ENCODE data around the gene SPEN.
"Not testable (repeated sequence)": the region's sequence is repeated elsewhere in the genome, so short reads cannot be mapped to it uniquely, and the experiment has no call there.

SPEN gene, protein sequence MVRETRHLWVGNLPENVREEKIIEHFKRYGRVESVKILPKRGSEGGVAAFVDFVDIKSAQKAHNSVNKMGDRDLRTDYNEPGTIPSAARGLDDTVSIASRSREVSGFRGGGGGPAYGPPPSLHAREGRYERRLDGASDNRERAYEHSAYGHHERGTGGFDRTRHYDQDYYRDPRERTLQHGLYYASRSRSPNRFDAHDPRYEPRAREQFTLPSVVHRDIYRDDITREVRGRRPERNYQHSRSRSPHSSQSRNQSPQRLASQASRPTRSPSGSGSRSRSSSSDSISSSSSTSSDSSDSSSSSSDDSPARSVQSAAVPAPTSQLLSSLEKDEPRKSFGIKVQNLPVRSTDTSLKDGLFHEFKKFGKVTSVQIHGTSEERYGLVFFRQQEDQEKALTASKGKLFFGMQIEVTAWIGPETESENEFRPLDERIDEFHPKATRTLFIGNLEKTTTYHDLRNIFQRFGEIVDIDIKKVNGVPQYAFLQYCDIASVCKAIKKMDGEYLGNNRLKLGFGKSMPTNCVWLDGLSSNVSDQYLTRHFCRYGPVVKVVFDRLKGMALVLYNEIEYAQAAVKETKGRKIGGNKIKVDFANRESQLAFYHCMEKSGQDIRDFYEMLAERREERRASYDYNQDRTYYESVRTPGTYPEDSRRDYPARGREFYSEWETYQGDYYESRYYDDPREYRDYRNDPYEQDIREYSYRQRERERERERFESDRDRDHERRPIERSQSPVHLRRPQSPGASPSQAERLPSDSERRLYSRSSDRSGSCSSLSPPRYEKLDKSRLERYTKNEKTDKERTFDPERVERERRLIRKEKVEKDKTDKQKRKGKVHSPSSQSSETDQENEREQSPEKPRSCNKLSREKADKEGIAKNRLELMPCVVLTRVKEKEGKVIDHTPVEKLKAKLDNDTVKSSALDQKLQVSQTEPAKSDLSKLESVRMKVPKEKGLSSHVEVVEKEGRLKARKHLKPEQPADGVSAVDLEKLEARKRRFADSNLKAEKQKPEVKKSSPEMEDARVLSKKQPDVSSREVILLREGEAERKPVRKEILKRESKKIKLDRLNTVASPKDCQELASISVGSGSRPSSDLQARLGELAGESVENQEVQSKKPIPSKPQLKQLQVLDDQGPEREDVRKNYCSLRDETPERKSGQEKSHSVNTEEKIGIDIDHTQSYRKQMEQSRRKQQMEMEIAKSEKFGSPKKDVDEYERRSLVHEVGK (N-terminal part only)

DNA sequence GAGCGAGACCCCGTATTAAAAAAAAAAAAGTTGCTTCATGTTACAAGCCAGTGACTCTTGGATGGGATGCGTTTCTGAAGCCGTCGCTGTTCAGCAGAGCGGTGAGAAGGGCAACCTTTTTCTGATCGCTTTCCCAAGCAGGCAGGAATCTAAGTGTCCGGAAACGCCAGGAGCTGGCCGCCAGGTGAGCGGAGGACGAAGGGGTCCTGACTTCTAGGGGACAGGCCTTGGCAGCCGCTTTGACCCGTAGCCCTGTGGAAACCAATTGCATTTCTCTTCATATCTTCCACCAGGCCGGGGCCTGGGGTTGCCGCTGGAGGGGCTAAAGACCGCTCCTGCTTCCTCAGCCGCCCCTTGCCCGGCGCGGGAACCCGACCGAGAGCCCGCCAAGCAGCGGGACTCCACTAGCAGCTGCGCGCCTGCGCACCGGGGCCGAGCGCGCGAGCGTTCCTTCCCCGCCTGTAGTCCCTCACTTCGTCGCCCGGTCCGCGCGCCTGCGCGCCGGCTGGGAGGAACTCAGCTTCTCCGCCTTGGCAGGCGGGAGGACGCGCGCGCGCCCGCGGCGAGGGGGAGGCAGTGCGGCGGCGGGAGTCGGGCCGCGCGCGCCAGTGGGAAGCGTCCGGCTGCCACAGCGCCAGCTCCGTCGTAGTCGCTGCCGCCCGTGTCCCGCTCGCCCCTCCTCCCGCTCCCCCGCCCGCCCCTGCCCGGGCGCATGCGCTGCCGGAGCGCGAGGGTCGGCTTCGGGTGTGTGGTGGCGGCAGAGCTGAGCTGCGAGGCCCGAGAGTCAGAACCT, at the start of gene SPEN:
TSS of gene SPEN (plus strand) at position 608 of the 793 bp plus-strand sequence. CDS start 361 bp downstream, outside the sequence.
- peak; percentile 98 for DNase-seq

DNA sequence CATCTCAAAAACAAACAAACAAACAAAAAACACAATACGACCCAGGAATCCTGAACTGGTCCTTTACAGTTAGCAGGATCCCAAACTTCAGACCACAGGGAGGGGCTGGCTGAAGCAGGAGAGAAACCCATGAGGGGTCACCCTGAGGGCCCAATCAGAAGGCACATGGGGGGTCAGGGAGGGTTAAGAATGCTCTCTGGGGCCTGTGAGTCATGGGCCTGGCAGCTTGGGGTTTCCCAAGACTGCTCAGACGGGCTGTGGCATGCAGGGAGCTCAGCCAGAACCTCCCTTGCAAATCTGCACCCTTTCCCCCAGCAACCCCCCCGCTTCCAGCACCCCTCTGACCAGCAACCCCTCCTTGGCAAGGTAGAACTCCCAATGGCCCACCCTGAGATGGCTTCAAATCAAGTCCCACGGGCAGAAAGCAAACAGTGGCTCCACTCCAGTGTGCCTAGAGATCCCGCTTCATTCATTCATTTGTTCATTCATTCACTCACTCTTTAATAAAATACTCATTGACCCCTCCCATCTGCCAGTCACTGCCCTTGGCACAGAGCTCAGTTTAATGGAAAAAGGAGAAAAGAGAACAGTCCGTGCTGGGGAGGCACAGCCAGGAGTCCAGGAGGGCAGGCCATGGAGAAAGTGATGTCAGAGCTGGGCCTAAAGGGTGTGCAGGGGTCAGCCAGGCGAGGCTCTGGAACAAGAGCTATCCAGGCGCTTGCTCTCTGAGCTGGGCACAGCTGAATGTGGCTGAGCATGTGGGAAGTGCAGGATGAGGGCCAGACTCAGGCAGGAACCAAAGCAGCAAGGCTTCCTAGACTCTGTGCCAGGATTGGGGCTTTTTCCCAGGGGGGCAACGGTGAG, 48.3 kb upstream of the SPEN start:
- DNase-seq, result no peak

DNA sequence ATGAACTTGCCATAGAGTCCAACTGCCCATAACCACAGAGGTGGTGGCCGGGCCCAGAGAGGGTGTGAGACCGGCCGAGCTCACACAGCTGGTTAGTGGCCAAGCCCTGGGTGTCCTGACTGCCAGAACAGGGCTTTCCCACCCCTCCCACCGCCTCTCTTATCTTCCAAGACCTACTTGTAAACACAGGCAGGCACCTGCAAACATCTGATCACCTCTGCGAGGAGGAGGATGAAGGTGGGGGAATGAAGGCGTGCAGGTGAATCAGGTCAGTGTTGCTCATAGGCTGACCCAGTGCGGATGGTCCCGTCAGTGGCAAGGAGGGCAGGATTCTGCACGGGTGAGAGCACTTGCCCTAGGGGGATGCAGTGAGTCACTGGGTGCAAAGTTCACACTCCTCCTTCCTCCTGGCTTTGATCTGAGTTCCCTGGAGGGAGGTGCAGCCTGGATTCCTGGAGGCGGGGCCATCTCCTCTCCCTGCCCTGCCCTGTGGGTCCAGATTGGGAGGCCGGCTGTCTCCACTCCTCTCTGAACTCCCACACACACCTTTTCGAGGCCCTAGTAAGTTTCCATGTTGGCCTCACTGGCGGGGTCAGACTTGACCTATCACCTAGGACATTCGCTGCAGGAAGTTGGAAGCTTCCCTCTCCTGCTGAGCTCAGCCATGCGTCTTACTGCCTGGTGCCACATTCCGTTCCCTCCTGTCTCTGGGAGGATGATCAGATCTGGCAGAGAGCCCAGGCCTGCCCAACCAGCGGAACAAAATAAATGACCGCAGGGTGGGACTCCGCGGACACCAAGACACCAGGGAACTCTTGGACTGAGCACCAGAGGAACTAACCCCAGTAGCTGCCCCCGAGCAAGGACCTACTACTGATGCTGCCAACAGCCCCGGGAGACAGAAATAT, 47.3 kb upstream of the SPEN start:
- DNase-seq, result no peak

DNA sequence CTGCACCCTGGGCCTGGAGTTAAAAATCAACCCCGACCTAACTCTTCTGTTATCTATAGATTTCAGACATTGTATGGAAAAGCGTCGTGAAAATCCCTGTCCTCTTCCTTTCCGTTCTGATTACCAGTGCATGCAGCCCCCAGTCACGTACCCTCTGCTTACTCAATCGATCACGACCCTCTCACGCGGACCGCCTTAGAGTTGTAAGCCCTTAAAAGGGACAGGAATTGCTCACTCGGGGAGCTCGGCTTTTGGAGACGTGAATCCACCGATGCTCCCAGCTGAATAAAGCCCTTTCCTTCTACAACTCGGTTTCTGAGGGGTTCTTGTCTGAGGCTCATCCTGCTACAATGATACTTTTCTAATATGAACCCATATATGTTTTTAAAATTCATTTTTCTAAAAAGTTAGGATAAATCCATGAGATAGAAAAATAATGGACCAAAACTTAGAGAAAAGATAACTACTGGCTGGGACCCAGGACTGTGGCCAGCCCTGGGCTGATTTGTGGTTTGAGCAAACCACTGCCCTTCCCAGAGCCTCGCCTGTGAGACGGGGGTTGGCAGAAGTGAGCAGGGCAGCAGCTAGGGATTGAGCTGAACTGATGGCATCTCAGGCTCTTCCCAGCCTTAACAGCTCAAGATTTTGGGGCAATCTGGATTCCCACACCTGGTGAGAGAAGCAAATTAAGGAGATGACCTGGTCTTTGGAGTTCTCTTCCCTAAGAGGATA, 45.1 kb upstream of the SPEN start:
- no peak for DNase-seq

DNA sequence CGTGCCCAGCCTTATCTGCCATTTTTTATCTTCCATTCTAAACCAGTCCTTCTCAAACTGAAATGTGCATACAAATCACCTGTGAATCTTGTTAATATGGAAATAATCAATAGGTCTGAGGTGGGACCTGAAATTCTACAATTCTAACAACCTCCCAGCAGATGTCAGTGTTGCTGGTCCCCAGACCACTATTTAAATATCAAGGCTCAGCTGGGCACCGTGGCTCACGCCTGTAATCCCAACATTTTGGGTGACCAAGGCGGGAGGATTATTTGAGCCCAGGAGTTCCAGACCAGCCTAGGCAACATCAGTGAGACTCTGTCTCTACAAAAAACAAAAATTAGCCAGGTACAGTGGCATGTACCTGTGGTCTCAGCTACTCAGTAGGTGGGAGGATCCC, 44.1 kb upstream of the SPEN start:
- DNase-seq, result peak; percentile 32

DNA sequence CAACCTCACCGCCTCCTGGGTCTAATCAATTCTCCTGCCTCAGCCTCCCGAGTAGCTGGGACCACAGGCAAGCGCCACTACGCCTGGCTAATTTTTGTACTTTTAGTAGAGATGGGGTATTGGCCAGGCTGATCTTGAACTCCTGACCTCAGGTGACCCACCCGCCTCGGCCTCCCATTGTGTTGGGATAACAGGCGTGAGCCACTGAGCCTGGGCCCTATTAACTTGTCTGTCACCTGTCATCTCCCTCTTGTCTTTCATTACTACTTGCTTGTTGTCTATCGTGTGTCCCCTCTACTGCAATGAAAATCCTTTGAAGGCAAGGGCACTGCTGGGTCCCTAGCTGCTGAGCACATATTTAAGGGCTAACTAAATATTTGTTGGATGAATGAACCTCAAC, 43.4 kb upstream of the SPEN start:
- no peak for DNase-seq

DNA sequence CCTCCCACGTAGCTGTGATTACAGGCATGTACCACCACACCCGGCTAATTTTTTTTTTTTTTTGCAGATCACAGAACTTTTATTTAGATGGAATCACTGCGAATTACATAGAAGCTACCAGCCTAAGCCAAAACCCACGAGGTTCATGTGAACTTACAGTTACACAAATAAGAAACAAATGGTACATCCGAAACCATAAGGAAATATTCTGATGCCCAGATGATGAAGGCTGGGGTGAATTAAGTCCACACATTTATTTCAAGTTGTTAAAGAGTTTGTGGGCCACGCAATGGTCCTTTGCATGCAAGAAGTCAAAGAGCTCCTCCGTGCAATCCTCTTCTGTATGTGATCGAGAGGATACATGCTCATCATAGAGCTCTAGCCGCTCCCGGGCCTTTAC, 40.4 kb upstream of the SPEN start:
- no peak for DNase-seq

DNA sequence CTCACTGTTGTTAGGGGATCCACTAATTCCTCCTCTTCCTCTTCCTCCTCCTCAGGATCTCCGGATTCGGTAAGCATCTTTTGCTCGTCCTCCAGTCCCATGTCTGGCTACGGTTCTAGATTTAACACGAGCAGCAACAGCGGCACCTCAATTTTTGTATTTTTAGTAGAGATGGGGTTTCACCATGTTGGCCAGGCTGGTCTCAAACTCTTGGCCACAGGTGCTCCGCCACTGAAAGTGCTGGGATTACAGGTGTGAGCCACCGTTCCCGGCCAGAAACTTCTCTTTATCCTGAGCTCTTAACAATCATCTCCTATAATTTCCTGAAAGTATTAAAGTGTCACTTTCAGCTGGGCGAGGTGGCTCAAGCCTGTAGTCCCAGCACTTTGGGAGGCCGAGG, 40.0 kb upstream of the SPEN start, which contains the start of gene UQCRHL:
TSS of gene UQCRHL (minus strand) at position 101 of the 400 bp plus-strand sequence. CDS start at position 101, 0 bp downstream.
- DNase-seq, result not testable (repeated sequence)

DNA sequence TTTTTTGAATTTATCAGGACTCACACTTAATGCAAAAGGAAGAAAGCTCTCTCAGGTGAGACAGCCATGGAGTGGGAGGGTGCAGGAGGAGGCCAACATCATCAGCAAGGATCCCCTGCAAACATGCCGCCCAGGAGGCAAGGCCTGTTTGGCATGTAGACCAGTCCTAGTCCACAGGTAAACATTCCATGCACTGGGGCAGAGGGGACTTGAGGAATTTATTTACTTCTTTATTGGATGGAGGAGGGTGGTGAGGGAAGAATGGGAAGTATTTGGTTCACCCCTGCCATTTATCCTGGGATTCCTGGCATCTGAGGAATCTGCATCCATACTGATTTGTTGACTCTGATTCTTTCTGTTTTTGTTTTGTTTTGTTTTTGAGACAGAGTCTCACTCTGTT, 38.6 kb upstream of the SPEN start:
- DNase-seq, result no peak

DNA sequence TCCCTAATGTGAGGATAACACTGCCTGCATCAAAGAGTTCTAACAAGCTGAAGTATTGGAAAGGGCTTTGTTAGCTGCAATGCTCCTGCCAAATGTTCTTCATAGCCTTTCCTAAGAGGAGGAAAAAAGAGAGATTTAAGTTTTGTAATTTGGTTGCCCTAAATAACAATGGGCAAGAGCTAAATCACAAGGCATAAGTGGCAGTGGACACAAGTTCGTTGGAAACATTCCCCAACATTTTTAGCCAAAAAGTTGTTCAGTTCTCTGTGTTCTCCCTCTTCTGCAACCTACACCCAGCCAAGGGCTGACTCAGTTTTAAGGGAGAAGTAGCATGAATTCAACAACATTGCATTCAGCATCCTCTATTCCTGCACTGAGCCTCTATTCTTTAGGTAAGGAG, 37.4 kb upstream of the SPEN start:
- no peak for DNase-seq

DNA sequence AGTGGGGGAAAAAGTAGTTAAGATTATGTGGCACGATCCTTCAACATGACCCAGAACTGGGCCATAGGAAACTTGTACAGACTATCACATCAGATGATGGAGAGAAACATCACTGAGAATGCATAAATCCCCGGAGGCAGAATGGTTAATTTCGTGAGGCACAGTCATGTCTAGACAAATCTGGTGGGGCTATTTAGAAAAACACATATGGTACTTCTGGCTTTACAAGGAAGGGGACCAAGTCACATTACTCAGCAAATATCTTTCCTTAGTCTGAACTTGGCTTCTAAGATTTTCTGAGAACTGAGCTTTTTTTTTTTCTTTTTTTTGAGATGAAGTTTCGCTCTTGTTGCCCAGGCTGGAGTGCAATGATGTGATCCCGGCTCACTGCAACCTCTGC, 30.8 kb upstream of the SPEN start:
- DNase-seq, result no peak

DNA sequence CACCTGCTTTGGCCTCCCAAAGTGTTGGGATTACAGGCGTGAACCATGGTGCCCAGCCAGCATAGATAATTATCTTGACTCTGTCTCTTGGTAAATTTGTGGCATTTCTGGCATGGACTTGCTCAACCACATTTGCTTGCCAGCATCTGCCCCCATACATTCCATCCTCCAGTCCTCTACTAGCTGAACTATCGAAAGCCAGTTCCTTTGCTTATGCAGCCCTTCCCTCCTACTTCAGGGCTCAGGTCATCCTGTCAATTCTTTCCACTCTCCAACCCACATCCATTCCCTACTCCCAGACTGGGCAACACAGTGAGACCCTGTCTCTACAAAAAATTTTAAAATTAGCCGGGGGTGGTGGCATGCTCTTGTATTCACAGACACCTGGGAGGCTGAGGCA, 27.0 kb upstream of the SPEN start:
- no peak for DNase-seq

DNA sequence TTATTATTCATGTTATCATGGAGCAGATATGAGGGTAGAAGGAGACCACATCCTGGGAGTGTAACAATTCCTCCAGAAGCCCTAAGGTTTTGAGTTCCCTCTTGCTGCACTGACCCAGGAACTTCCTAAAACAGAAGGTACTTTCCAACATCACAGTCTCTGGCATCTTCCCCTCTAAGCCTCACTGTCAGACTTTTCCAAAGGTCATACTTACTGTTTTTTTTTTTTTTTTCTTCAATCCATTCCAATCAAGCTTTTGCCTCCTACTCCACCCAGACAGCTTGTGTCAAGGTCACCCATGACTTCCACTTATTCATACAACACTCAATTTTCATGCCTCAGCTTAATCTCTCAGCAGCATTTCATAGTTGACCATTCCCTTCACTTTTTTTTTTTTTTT, 21.7 kb upstream of the SPEN start:
- DNase-seq, result no peak

DNA sequence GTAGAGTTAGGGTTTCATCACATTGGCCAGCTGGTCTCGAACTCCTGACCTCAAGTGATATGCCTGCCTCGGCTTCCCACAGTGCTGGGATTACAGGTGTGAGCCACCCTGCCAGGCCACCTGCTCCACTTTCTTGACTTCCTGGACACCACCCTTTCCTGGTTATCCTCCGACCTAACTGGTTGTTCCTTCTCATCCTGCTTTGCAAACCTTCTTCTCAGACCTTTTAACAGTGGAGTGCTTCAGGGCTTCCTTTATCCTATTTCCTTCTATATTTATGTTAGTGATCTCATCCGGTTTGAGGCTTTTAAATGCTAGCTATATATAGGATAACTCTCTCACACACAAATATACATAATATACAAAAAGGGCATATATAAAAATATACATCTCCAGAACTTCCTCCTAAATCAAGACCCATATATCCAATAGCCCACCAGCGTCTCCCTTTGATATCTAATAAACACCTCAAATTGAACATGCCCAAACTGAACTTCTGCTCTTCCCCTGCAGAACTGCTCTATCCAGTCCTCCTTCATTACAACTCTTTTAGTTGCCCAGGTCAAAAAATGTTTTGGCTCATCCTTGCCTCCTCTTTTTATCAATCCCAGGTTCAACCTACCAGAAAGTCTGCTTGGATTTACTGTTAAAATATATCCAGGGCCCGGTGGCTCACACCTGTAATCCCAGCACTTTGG, 20.5 kb upstream of the SPEN start:
- DNase-seq, result no peak

DNA sequence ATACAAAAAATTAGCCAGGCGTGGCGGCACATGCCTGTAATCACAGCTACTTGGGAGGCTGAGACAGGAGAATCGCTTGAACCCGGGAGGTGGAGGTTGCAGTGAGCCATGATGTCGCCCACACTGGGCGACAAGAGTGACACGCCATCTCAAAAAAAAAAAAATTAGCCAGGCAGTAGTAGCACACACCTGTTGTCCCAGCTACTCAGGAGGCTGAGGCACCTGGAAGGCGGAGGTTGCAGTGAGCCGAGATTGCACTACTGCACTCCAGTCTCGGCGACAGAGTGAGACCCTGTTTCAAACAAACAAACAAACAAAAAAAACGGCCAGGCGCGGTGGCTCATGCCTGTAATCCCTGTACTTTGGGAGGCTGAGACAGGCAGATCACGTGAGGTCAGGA, 19.9 kb upstream of the SPEN start:
- not testable (repeated sequence) for DNase-seq

DNA sequence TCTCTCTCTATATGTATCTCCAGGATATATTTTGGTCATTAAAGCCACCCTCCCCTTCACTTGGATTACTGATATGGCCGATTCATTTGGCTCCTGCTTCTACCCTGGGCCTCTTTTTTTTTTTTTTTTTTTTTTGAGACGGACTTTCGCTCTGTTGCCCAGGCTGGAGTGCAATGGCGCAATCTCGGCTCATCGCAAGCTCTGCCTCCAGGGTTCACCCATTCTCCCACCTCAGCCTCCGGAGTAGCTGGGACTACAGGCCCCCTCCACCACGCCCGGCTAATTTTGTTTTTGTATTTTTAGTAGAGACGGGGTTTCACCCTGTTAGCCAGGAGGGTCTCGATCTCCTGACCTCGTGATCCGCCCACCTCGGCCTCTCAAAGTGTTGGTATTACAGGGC, 18.6 kb upstream of the SPEN start:
- DNase-seq, result not testable (repeated sequence)

DNA sequence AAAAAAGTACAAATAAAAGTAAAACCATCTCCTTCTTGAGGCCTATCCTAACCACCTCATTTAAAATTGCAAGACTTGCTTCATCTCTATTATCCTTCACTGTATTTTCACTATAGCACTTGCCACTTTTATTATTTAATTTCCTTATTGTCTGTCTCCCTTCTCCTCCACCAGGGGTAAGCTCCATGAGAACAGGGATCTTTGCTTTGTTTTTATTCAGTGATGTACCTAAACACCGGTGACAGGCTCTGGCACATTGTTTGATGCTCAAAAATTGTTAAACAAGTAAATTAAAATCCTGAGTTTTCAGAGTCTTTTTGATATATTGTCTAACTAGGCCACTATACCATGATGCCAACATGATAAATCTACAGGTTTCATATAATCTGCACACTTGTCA, 17.2 kb upstream of the SPEN start:
- no peak for DNase-seq

DNA sequence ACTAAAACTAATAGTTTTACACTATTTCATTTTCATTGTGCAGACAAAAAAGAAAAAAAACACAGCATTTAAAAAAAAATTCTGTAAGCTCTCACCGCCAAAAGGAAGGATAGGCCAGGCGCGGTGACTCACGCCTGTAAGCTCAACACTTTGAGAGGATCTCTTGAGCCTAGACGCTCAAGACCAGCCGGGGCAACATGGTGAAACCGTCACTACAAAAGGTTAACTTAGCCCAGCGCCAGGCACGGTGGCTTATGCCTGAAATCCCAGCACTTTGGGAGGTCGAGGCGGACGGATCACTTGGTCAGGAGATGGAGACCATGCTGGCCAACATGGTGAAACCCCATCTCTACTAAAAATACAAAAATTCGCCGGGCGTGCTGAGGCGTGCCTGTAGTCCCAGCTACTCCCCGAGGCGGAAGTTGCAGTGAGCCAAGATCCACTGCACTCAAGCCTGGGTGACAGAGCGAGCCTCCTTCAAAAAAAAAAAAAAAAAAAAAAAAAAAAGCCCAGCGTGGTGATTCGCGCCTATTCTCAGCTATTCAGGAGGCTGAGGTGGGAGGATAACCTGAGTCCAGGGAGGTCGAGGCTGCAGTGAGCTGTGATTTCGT, 14.3 kb upstream of the SPEN start:
- DNase-seq, result no peak

Measured in NCI-H1092 (cell line).